ENCODE measurements around the gene GCNT1. TPM values are rescaled to one million over a fixed set of nuclear protein-coding genes. Genes with fewer than 3 reads are reported as not detected.

GCNT1 gene
- total and polyA plus RNA-seq, 11 donors = 0.67 to 18.0 (median 1.8) TPM

GRCh38 chr9:76539180-76539579, 80.2 kb downstream of the GCNT1 start:
- Histone ChIP-seq H3K27ac (no peak overlapping the region), H3K9me3 (no peaks in the 10 kb centered on the region), H3K4me3 (no peak overlapping the region), H3K27me3 (no peaks in the 10 kb centered on the region), H3K36me3 (no peaks in the 10 kb centered on the region), H3K4me1 (peaks cover 0 to 15% (median under 1%) of the 10 kb centered on the region in 12 donors)
- DNase-seq (no peak), ATAC-seq (no peak)
- no peak for TF ChIP-seq POLR2A (IDR thresholded peaks at IDR 0.05)
- no peak for TF ChIP-seq CTCF (IDR thresholded peaks at IDR 0.05)
- 86 to 93% (median 88%) methylated on average over 1 of the region's 1 CpG for WGBS, 4 donors
- intact Hi-C loops (cut with DNase I) = loop anchor here in 1 of 10 donors (10.0 kb wide), 1 partner anchor 84 kb away; the partner anchor contains the start of gene GCNT1

GRCh38 chr9:76542360-76542759, 83.4 kb downstream of the GCNT1 start:
- Histone ChIP-seq H3K27ac (no peak overlapping the region), H3K4me3 (no peak overlapping the region), H3K4me1 (peaks cover 0 to 5% (median 0%) of the 10 kb centered on the region in 12 donors), H3K36me3 (no peaks in the 10 kb centered on the region), H3K27me3 (no peaks in the 10 kb centered on the region), H3K9me3 (peaks cover 0 to 3% (median 0%) of the 10 kb centered on the region in 12 donors)
- intact Hi-C loops (cut with DNase I) = no loop called here
- no peak for DNase-seq
- ATAC-seq = no peak
- 78 to 88% (median 84%) methylated on average over 5 of the region's 5 CpGs for WGBS, 4 donors
- TF ChIP-seq POLR2A (IDR thresholded peaks at IDR 0.05) (no peak), CTCF (IDR thresholded peaks at IDR 0.05) (no peak)

GRCh38 chr9:76545191-76545590, 86.2 kb downstream of the GCNT1 start:
- intact Hi-C loops (cut with DNase I) = no loop called here
- WGBS, 4 donors = 81 to 86% (median 83%) methylated on average over 2 of the region's 2 CpGs
- DNase-seq = no peak

GRCh38 chr9:76552181-76552580, 93.2 kb downstream of the GCNT1 start:
- Histone ChIP-seq H3K4me1 (peaks cover 0 to 17% (median 0%) of the 10 kb centered on the region in 12 donors), H3K27ac (no peak overlapping the region), H3K4me3 (no peak overlapping the region), H3K27me3 (no peaks in the 10 kb centered on the region), H3K9me3 (no peaks in the 10 kb centered on the region), H3K36me3 (no peaks in the 10 kb centered on the region)
- ATAC-seq = no peak
- no peak for DNase-seq
- WGBS, 4 donors = 93 to 100% (median 96%) methylated on average over 1 of the region's 1 CpG
- TF ChIP-seq POLR2A (IDR thresholded peaks at IDR 0.05) (no peak), CTCF (IDR thresholded peaks at IDR 0.05) (no peak)
- intact Hi-C loops (cut with DNase I) = loop anchor here in 2 of 10 donors (10.0 kb wide), 2 partner anchors 47 to 103 kb away; no protein-coding TSS in a partner anchor

More at GRCh38 chr9:76545191-76545590, 86.2 kb downstream of the GCNT1 start:
- peaks cover 0 to 5% (median 0%) of the 10 kb centered on the region in 12 donors for H3K4me1 ChIP-seq
- no peak overlapping the region for H3K27ac ChIP-seq
- H3K27me3 ChIP-seq = no peaks in the 10 kb centered on the region
- ATAC-seq = no peak
- H3K9me3 ChIP-seq = peaks cover 0 to 3% (median 0%) of the 10 kb centered on the region in 12 donors
- no peak for TF ChIP-seq CTCF (IDR thresholded peaks at IDR 0.05)
- no peak for TF ChIP-seq POLR2A (IDR thresholded peaks at IDR 0.05)
- H3K4me3 ChIP-seq = no peak overlapping the region
- no peaks in the 10 kb centered on the region for H3K36me3 ChIP-seq
